Activated gamma-delta T cell treated with Interleukin-2 at 50 U/mL for 16 hours (primary cell): Measurements from ENCODE around the gene CCDC142.

ENCODE experiments used
- DNase-seq: peaks from one replicate; pipeline ENCODE4 v3.0.0-alpha.2; 2020

CCDC142 gene

GRCh38 chr2:74513605-74514367 lies 31.0 kb upstream of the CCDC142 start:
- DNase-seq = no peak

- DNase-seq = no peak
Measured at GRCh38 chr2:74512744-74513604, 30.2 kb upstream of the CCDC142 start.

GRCh38 chr2:74511104-74511989 lies 28.5 kb upstream of the CCDC142 start:
- DNase-seq = no peak

GRCh38 chr2:74510272-74510671 lies 27.5 kb upstream of the CCDC142 start:
- no peak for DNase-seq

- no peak for DNase-seq
Measured at GRCh38 chr2:74507926-74508520, 25.2 kb upstream of the CCDC142 start.

- peak; percentile 99 for DNase-seq
Measured at GRCh38 chr2:74507145-74507925, 24.5 kb upstream of the CCDC142 start, which contains the start of gene PCGF1. PCGF1 (minus strand) TSS chr2:74507695; CDS start chr2:74507668, 27 bp downstream.

- no peak for DNase-seq
Measured at GRCh38 chr2:74505448-74506246, 22.8 kb upstream of the CCDC142 start.

- DNase-seq = no peak
Measured at GRCh38 chr2:74504591-74504990, 21.8 kb upstream of the CCDC142 start.

- no peak for DNase-seq
Measured at GRCh38 chr2:74503506-74504475, 21.0 kb upstream of the CCDC142 start.

- peak; percentile 51 for DNase-seq
Measured at GRCh38 chr2:74502720-74503505, 20.1 kb upstream of the CCDC142 start.

- no peak for DNase-seq
Measured at GRCh38 chr2:74502147-74502719, 19.4 kb upstream of the CCDC142 start.

- DNase-seq = no peak
Measured at GRCh38 chr2:74501335-74502071, 18.7 kb upstream of the CCDC142 start.

GRCh38 chr2:74500578-74500946 lies 17.8 kb upstream of the CCDC142 start:
- DNase-seq = no peak

- no peak for DNase-seq
Measured at GRCh38 chr2:74499940-74500577, 17.3 kb upstream of the CCDC142 start.

- DNase-seq = no peak
Measured at GRCh38 chr2:74499267-74499939, 16.6 kb upstream of the CCDC142 start, which contains the start of gene LBX2. LBX2 (minus strand) TSS chr2:74499603; CDS start chr2:74499537, 66 bp downstream.

- DNase-seq = no peak
Measured at GRCh38 chr2:74498500-74499266, 15.9 kb upstream of the CCDC142 start.
